ENCODE measurements around the gene CCDC50.

DNA sequence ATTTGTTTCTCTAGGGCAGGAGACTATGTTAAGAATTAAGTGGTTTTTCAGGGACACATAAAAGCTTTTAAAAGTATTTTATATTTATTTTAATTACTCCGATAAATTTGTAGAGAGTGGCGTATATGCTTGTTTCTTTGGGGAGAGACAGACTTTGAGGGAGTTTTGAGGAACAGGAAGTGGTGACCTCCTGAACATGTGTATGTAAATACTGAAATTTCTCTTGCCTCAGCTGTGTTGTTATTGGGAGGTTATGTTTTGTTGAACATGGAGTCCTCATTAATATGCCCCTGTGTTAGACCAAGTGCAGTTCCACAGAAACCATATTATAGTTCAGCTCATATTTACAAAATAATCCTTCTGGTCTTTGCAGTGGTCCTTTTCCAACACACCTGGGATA is 42.9 kb downstream of the CCDC50 start:
- no peak for TF ChIP-seq BACH2 (CRISPR knock-in tag; IDR thresholded peaks at IDR 0.05; ENCODE audit: borderline replicate concordance)
- no peak for TF ChIP-seq ZFP3 (CRISPR knock-in tag; IDR thresholded peaks at IDR 0.05)
- no peak for TF ChIP-seq ZNF8 (CRISPR knock-in tag; IDR thresholded peaks at IDR 0.05)
- TF ChIP-seq PATZ1 (CRISPR knock-in tag; IDR thresholded peaks at IDR 0.05; ENCODE audit: borderline replicate concordance), result no peak
- no peak for TF ChIP-seq ARNTL (CRISPR knock-in tag; IDR thresholded peaks at IDR 0.05; ENCODE audit: borderline replicate concordance, low read depth)
- TF ChIP-seq GLIS3 (CRISPR knock-in tag; IDR thresholded peaks at IDR 0.05), result no peak
- TF ChIP-seq TCF4 (CRISPR knock-in tag; IDR thresholded peaks at IDR 0.05; ENCODE audit: borderline replicate concordance), result no peak

Measured in SK-N-SH treated with all-trans-retinoic acid at 6 μM for 48 hours (cell line).